ENCODE results near the gene ANKFN1. TPM values are rescaled to one million over a fixed set of nuclear protein-coding genes. Genes with fewer than 3 reads are reported as not detected.

The ANKFN1 gene
- total RNA-seq, 1 donor from 2014 or later, result not detected

- H3K9ac ChIP-seq (ENCODE audit: low read length), result no peak overlapping the region
- no peak overlapping the region for H3K27ac Mint-ChIP-seq (ENCODE audit: unreplicated experiment)
- H3K27ac ChIP-seq (ENCODE audit: low read depth, low read length), result no peak overlapping the region
- H3K4me1 ChIP-seq (ENCODE audit: insufficient read depth, low read length), result no peaks in the 10 kb centered on the region
- no peak overlapping the region for H3K4me3 Mint-ChIP-seq (ENCODE audit: unreplicated experiment)
- no peaks in the 10 kb centered on the region for H3K9me3 Mint-ChIP-seq (ENCODE audit: unreplicated experiment)
- no peaks in the 10 kb centered on the region for H3K4me1 Mint-ChIP-seq (ENCODE audit: low read depth, unreplicated experiment)
- H4K20me1 ChIP-seq (ENCODE audit: insufficient read depth, low read length), result no peaks in the 10 kb centered on the region
- H3K79me2 ChIP-seq (ENCODE audit: insufficient read depth, low read length), result no peaks in the 10 kb centered on the region
- TF ChIP-seq EZH2 (IDR thresholded peaks at IDR 0.05; ENCODE audit: insufficient read depth, low read length), result no peak
- no peak for TF ChIP-seq CTCF (IDR thresholded peaks at IDR 0.05; ENCODE audit: insufficient read depth, low read depth, low read length)
- no peaks in the 10 kb centered on the region for H3K9me3 ChIP-seq (ENCODE audit: insufficient read depth, low read depth, low read length)
- no peaks in the 10 kb centered on the region for H3K36me3 Mint-ChIP-seq (ENCODE audit: low read depth, unreplicated experiment)
- no peak overlapping the region for H3K4me3 ChIP-seq (ENCODE audit: insufficient read depth, low read depth, low read length)
- FAIRE-seq, result no peak
- H3K27me3 Mint-ChIP-seq (ENCODE audit: low read depth, unreplicated experiment), result peaks cover 1% of the 10 kb centered on the region
- no peaks in the 10 kb centered on the region for H3K27me3 ChIP-seq (ENCODE audit: insufficient read depth, low read length)
- no peak for DNase-seq (ENCODE audit: low read depth)
- no peak overlapping the region for H2AFZ ChIP-seq (ENCODE audit: low read depth, low read length)
- H3K4me2 ChIP-seq (ENCODE audit: low read length), result no peak overlapping the region
- H3K36me3 ChIP-seq (ENCODE audit: insufficient read depth, low read length), result no peaks in the 10 kb centered on the region
These were observed 375.4 kb downstream of the ANKFN1 start for GRCh38 chr17:56528696-56529095.

GRCh38 chr17:56532926-56533325 is 379.7 kb downstream of the ANKFN1 start:
- Mint-ChIP-seq H3K27ac (ENCODE audit: unreplicated experiment) (no peak overlapping the region), H3K9me3 (ENCODE audit: unreplicated experiment) (no peaks in the 10 kb centered on the region), H3K4me3 (ENCODE audit: unreplicated experiment) (no peak overlapping the region), H3K36me3 (ENCODE audit: low read depth, unreplicated experiment) (no peaks in the 10 kb centered on the region), H3K27me3 (ENCODE audit: low read depth, unreplicated experiment) (peaks cover 10% of the 10 kb centered on the region), H3K4me1 (ENCODE audit: low read depth, unreplicated experiment) (no peaks in the 10 kb centered on the region)
- H4K20me1 ChIP-seq (ENCODE audit: insufficient read depth, low read length), result no peaks in the 10 kb centered on the region
- DNase-seq (ENCODE audit: low read depth), result no peak
- no peak overlapping the region for H3K4me3 ChIP-seq (ENCODE audit: insufficient read depth, low read depth, low read length)
- no peak for FAIRE-seq
- no peaks in the 10 kb centered on the region for H3K79me2 ChIP-seq (ENCODE audit: insufficient read depth, low read length)
- no peak overlapping the region for H3K27ac ChIP-seq (ENCODE audit: low read depth, low read length)
- no peaks in the 10 kb centered on the region for H3K9me3 ChIP-seq (ENCODE audit: insufficient read depth, low read depth, low read length)
- no peak for TF ChIP-seq CTCF (IDR thresholded peaks at IDR 0.05; ENCODE audit: insufficient read depth, low read depth, low read length)
- TF ChIP-seq EZH2 (IDR thresholded peaks at IDR 0.05; ENCODE audit: insufficient read depth, low read length), result no peak
- no peak overlapping the region for H3K9ac ChIP-seq (ENCODE audit: low read length)
- no peaks in the 10 kb centered on the region for H3K4me1 ChIP-seq (ENCODE audit: insufficient read depth, low read length)
- no peaks in the 10 kb centered on the region for H3K27me3 ChIP-seq (ENCODE audit: insufficient read depth, low read length)
- no peak overlapping the region for H3K4me2 ChIP-seq (ENCODE audit: low read length)
- no peaks in the 10 kb centered on the region for H3K36me3 ChIP-seq (ENCODE audit: insufficient read depth, low read length)
- no peak overlapping the region for H2AFZ ChIP-seq (ENCODE audit: low read depth, low read length)

GRCh38 chr17:56536766-56537165 is 383.5 kb downstream of the ANKFN1 start:
- no peak overlapping the region for H3K27ac ChIP-seq (ENCODE audit: low read depth, low read length)
- H3K4me2 ChIP-seq (ENCODE audit: low read length), result no peak overlapping the region
- no peaks in the 10 kb centered on the region for H3K27me3 ChIP-seq (ENCODE audit: insufficient read depth, low read length)
- peaks cover 10% of the 10 kb centered on the region for H3K27me3 Mint-ChIP-seq (ENCODE audit: low read depth, unreplicated experiment)
- no peak overlapping the region for H3K27ac Mint-ChIP-seq (ENCODE audit: unreplicated experiment)
- DNase-seq (ENCODE audit: low read depth) (no peak), FAIRE-seq (no peak)
- H3K9ac ChIP-seq (ENCODE audit: low read length), result no peak overlapping the region
- no peaks in the 10 kb centered on the region for H4K20me1 ChIP-seq (ENCODE audit: insufficient read depth, low read length)
- peaks cover 4% of the 10 kb centered on the region for H3K4me1 Mint-ChIP-seq (ENCODE audit: low read depth, unreplicated experiment)
- H3K36me3 ChIP-seq (ENCODE audit: insufficient read depth, low read length), result no peaks in the 10 kb centered on the region
- H3K79me2 ChIP-seq (ENCODE audit: insufficient read depth, low read length), result no peaks in the 10 kb centered on the region
- no peaks in the 10 kb centered on the region for H3K36me3 Mint-ChIP-seq (ENCODE audit: low read depth, unreplicated experiment)
- H3K9me3 ChIP-seq (ENCODE audit: insufficient read depth, low read depth, low read length), result peaks cover 2% of the 10 kb centered on the region
- no peak overlapping the region for H2AFZ ChIP-seq (ENCODE audit: low read depth, low read length)
- H3K4me3 Mint-ChIP-seq (ENCODE audit: unreplicated experiment), result no peak overlapping the region
- no peaks in the 10 kb centered on the region for H3K4me1 ChIP-seq (ENCODE audit: insufficient read depth, low read length)
- no peak overlapping the region for H3K4me3 ChIP-seq (ENCODE audit: insufficient read depth, low read depth, low read length)
- TF ChIP-seq EZH2 (IDR thresholded peaks at IDR 0.05; ENCODE audit: insufficient read depth, low read length) (no peak), CTCF (IDR thresholded peaks at IDR 0.05; ENCODE audit: insufficient read depth, low read depth, low read length) (no peak)
- peaks cover 5% of the 10 kb centered on the region for H3K9me3 Mint-ChIP-seq (ENCODE audit: unreplicated experiment)
